GM10266 (cell line): ENCODE measurements around the gene CLCN4.

ENCODE experiments used
- DNase-seq: peaks from one replicate; pipeline ENCODE4 v3.0.0; 2012; ENCODE audit errors: extremely low spot score
- TF ChIP-seq, protein P1 (sequence below): IDR thresholded peaks from 2 replicates; pipeline ENCODE4 v1.5.1; 2012; ENCODE audit warnings: mild to moderate bottlenecking, low read depth; ENCODE audit not compliant: control insufficient read depth, insufficient read depth; ENCODE audit errors: missing control alignments

CLCN4 gene

DNA sequence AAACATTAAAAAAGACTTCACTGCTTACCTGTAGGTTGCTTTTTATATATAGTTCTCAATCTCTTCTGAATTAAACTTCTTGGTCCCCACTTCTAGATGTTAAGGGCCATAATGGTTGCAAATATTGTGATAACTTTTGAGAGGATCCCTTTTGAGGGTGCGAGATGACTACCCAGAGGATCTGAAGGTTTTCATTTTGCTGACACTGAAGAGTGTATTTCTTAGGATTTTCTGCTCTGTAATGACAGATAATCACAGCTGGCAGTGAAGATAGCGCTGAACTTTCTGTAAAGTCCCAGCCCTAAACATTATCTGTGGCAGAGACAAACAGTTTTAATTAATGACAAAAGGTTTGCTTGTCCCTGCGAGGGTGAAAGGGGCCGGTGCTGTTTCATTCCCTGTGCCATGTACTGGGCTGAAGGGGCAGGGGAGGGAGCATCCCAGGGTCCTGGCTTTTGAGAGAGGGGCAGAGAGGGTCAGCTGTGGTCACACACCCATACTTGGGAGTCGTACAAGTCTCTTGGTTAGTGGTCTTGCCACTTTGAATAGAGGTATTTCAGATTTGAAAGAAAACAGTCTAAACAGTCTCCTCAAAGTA is 22.2 kb downstream of the CLCN4 start:
- TF ChIP-seq, protein P1, sequence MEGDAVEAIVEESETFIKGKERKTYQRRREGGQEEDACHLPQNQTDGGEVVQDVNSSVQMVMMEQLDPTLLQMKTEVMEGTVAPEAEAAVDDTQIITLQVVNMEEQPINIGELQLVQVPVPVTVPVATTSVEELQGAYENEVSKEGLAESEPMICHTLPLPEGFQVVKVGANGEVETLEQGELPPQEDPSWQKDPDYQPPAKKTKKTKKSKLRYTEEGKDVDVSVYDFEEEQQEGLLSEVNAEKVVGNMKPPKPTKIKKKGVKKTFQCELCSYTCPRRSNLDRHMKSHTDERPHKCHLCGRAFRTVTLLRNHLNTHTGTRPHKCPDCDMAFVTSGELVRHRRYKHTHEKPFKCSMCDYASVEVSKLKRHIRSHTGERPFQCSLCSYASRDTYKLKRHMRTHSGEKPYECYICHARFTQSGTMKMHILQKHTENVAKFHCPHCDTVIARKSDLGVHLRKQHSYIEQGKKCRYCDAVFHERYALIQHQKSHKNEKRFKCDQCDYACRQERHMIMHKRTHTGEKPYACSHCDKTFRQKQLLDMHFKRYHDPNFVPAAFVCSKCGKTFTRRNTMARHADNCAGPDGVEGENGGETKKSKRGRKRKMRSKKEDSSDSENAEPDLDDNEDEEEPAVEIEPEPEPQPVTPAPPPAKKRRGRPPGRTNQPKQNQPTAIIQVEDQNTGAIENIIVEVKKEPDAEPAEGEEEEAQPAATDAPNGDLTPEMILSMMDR: no peak
- no peak for DNase-seq

DNA sequence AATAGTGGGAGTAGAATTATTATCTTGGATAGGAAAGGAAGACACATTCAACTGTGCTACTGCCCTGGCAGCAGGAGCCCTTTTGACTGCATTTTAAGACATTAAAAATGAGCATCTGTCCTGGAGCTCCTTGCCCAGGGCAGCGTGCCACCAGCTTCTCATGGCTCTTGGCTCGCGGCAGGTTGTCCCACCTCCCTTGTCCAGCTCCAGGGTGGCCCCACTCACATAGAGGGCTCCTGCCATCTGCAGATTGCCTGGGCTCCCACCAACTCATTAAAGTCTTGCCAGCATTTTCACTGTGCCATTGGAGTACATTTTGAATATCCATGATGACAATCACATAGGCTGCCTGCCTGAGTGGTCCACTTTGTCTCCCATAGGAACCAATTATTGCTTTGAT is 27.0 kb downstream of the CLCN4 start:
- DNase-seq: no peak
- TF ChIP-seq, protein P1: no peak

DNA sequence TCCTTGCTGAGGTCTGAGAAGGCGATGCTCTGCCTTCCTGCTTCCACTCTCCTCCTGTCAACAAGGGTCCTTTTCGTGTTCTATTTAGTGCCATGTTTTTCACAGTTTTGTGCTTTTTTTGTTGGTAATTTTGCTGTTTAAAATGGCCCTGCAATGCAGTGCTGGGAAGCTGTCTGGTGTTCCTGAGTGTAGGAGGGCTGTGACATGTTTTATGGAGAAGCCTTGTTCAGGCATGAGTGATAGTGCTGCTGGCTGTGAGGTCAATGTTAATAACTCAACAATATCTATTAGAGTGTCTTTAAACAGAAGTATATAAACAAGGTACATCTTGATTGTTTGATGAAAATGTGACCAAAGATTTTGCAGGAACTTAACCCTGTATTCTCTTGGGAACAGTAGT is 27.6 kb downstream of the CLCN4 start:
- DNase-seq: no peak
- TF ChIP-seq, protein P1: no peak

DNA sequence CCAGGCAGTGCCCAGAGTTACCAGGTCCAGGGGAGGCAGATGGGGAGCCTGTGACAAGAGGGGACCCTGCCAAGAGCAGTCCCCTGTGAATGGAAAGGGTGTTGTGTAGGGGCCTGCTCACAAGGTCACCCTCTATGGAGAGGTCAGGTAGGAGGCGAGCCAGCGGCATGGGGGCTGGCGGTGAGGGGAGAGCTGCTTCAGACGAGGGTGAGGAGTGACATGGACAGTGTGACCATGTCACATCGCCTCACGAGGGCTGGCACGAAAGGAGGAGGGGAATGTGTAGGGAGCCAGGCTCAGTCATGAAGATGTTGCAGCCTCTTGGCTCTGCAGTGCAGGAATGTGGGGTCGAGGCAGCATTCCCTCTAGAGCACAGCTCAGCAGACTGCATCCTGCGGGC is 29.6 kb downstream of the CLCN4 start:
- no peak for DNase-seq
- TF ChIP-seq, protein P1: no peak

GRCh38 chrX:10187421-10187820 is 30.6 kb downstream of the CLCN4 start:
- no peak for DNase-seq
- TF ChIP-seq, protein P1: no peak

- DNase-seq: peak; percentile 30
- TF ChIP-seq, protein P1: peak; percentile 68
Measured at GRCh38 chrX:10189317-10190268, 32.8 kb downstream of the CLCN4 start.

GRCh38 chrX:10190367-10190766 is 33.6 kb downstream of the CLCN4 start:
- DNase-seq: peak; percentile 14
- TF ChIP-seq, protein P1: peak; percentile 57
